Hepatocyte (in vitro differentiated cells): Measurements from ENCODE around the gene SMIM41.

Experiments used
- CTCF ChIP-seq: fragments of 200-600 bp; sonication (generic); IDR thresholded peaks from 2 replicates; pipeline ENCODE4 v1.5.1; 2016; ENCODE audit warnings: antibody characterized with exemption, mild to moderate bottlenecking; ENCODE audit not compliant: poor library complexity
- EZH2 ChIP-seq: fragments of 200-600 bp; sonication (generic); IDR thresholded peaks from 2 replicates; pipeline ENCODE4 v1.6.1; 2016; ENCODE audit warnings: antibody characterized with exemption, mild to moderate bottlenecking, borderline replicate concordance

- no peak for TF ChIP-seq EZH2
- TF ChIP-seq CTCF: no peak
Observed at GRCh38 chr12:52054231-52054832, 25.2 kb upstream of the SMIM41 start.
